ENCODE data around the gene DGKI. TPM values are rescaled to one million over a fixed set of nuclear protein-coding genes. Genes with fewer than 3 reads are reported as not detected.

DGKI gene
- total RNA-seq, 1 donor from 2014 or later, result 0.69 TPM

DNA sequence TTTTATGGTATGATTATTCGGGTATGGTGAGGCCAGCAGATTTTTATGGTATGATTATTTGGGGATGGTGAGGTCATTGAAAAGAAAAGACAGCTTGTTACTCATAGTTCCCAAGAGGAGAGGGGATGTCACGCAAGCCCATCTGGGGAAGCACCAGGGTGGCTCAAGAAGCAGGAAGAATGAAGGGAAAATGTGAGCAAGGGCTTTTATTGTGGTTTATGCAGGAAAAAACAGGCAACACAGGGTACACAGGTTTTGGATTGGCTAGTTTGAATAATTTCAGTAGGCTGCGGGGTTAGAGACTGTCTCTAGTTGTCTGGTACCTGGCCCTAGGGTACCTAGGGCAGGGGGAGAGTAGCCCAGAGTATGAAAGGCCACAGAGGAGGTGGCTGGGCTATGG, 26.8 kb upstream of the DGKI start:
- Mint-ChIP-seq H3K4me3 (ENCODE audit: unreplicated experiment) (no peak overlapping the region), H3K4me1 (ENCODE audit: unreplicated experiment) (no peaks in the 10 kb centered on the region), H3K36me3 (ENCODE audit: low read depth, unreplicated experiment) (peaks cover 29% of the 10 kb centered on the region), H3K27ac (ENCODE audit: unreplicated experiment) (no peak overlapping the region), H3K27me3 (ENCODE audit: unreplicated experiment) (peaks cover 3% of the 10 kb centered on the region), H3K9me3 (ENCODE audit: unreplicated experiment) (no peaks in the 10 kb centered on the region)
- DNase-seq (ENCODE audit: low spot score), result no peak
- TF ChIP-seq, protein P1, sequence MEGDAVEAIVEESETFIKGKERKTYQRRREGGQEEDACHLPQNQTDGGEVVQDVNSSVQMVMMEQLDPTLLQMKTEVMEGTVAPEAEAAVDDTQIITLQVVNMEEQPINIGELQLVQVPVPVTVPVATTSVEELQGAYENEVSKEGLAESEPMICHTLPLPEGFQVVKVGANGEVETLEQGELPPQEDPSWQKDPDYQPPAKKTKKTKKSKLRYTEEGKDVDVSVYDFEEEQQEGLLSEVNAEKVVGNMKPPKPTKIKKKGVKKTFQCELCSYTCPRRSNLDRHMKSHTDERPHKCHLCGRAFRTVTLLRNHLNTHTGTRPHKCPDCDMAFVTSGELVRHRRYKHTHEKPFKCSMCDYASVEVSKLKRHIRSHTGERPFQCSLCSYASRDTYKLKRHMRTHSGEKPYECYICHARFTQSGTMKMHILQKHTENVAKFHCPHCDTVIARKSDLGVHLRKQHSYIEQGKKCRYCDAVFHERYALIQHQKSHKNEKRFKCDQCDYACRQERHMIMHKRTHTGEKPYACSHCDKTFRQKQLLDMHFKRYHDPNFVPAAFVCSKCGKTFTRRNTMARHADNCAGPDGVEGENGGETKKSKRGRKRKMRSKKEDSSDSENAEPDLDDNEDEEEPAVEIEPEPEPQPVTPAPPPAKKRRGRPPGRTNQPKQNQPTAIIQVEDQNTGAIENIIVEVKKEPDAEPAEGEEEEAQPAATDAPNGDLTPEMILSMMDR (IDR thresholded peaks at IDR 0.05; ENCODE audit: unreplicated experiment), result no peak

DNA sequence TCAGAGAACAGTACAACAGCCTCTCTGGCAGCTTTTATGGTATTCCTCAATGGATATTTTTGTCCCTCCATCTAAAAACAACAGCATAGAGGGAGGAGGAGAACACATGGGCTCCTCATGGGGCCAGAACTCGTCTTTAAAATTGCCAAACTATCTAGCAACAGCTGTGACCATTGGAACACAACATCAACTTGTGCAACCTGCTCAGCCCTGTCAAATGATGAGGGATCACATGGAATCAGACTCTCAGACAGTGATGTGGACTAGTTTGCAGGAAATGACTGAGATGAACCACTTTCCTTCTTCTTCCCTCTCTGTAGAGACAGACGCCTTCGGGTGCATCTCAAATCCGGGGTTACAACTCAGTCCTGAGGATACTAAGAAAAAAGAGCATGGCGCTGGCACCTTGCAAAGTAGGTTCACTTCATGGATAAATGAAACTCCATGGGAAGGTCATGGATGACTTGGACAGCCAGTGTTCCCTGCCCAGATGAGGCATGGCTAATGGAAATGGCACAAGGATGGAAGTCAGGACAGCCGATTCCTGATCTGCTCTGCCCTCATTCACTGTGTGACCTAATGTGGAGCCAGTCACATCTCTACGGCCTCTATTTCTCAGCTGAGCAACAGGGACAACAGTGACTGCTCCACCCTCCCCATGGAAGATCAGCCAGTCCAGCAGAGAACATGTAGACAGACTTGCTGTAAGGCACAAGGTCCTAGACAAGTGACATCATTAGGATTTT, 24.6 kb upstream of the DGKI start:
- H3K27me3 Mint-ChIP-seq (ENCODE audit: unreplicated experiment), result peaks cover 2% of the 10 kb centered on the region
- H3K27ac Mint-ChIP-seq (ENCODE audit: unreplicated experiment), result no peak overlapping the region
- no peaks in the 10 kb centered on the region for H3K9me3 Mint-ChIP-seq (ENCODE audit: unreplicated experiment)
- no peaks in the 10 kb centered on the region for H3K4me1 Mint-ChIP-seq (ENCODE audit: unreplicated experiment)
- H3K4me3 Mint-ChIP-seq (ENCODE audit: unreplicated experiment), result no peak overlapping the region
- TF ChIP-seq, protein P1 (IDR thresholded peaks at IDR 0.05; ENCODE audit: unreplicated experiment), result no peak
- no peak for DNase-seq (ENCODE audit: low spot score)
- peaks cover 24% of the 10 kb centered on the region for H3K36me3 Mint-ChIP-seq (ENCODE audit: low read depth, unreplicated experiment)

DNA sequence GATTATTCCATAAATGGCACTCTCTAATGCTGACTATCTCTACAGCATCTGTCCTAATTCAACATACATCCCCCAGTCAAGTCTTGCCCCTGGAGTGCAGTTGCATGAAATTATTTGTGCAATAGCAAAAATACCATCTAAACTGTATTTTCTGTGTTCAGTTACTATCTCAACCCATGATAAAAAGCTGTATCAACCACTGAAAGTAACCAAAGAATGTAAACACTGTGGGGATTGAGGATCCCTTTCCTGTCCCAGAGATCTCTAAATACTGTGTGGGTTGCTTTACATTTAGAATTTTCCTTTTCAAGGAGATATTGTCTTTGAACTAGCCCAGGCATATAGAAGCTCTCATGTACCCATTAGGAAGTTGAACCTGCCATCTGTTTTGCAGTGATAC, 23.9 kb upstream of the DGKI start:
- H3K4me1 Mint-ChIP-seq (ENCODE audit: unreplicated experiment), result no peaks in the 10 kb centered on the region

DNA sequence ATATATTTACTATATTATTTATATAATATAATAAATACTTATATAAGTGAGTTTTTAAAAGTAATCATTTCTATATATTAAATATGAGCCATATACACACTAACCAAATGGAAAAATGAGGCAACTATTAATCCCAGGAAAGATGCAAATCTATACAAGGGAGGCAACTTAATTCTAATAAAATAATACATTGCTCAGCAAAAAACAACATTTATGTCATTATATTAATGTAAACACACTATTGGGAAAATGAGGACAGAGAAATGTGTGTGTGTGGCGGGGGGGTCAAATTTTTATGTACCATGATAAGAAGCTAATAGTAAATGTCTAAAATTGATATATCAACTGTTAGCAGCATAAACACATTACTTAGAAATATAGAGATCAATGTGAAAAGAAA, 23.3 kb upstream of the DGKI start:
- no peak for DNase-seq (ENCODE audit: low spot score)
- Mint-ChIP-seq H3K27ac (ENCODE audit: unreplicated experiment) (no peak overlapping the region), H3K4me1 (ENCODE audit: unreplicated experiment) (peaks cover 2% of the 10 kb centered on the region), H3K4me3 (ENCODE audit: unreplicated experiment) (no peak overlapping the region), H3K36me3 (ENCODE audit: low read depth, unreplicated experiment) (peaks cover 29% of the 10 kb centered on the region), H3K9me3 (ENCODE audit: unreplicated experiment) (no peaks in the 10 kb centered on the region), H3K27me3 (ENCODE audit: unreplicated experiment) (peaks cover 2% of the 10 kb centered on the region)
- TF ChIP-seq, protein P1 (IDR thresholded peaks at IDR 0.05; ENCODE audit: unreplicated experiment), result no peak

More for the DNA sequence above, 23.9 kb upstream of the DGKI start:
- Mint-ChIP-seq H3K27me3 (ENCODE audit: unreplicated experiment) (peaks cover 2% of the 10 kb centered on the region), H3K27ac (ENCODE audit: unreplicated experiment) (no peak overlapping the region), H3K9me3 (ENCODE audit: unreplicated experiment) (no peaks in the 10 kb centered on the region), H3K36me3 (ENCODE audit: low read depth, unreplicated experiment) (peaks cover 29% of the 10 kb centered on the region), H3K4me3 (ENCODE audit: unreplicated experiment) (no peak overlapping the region)
- DNase-seq (ENCODE audit: low spot score), result no peak
- TF ChIP-seq, protein P1 (IDR thresholded peaks at IDR 0.05; ENCODE audit: unreplicated experiment), result no peak

DNA sequence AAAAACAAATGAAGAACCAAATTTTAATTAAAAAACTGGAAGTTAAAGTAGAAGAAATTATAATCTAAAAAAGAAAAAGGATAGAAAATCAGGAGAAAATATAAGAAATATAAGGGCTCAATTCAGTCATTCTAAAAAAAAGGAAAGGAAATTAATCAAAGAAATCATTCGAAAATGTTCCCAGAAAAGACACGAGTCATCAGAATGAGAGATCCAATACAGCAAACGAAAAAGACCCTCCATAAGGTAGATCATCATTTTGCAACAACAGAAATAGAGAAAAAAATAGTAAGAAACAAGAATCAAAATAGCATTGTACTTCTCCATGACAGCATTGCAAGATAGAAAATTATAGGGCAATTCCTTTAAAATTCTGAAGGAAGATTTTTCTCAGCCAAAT, 22.5 kb upstream of the DGKI start:
- Mint-ChIP-seq H3K36me3 (ENCODE audit: low read depth, unreplicated experiment) (peaks cover 29% of the 10 kb centered on the region), H3K27ac (ENCODE audit: unreplicated experiment) (no peak overlapping the region), H3K9me3 (ENCODE audit: unreplicated experiment) (no peaks in the 10 kb centered on the region), H3K4me3 (ENCODE audit: unreplicated experiment) (no peak overlapping the region), H3K4me1 (ENCODE audit: unreplicated experiment) (peaks cover 2% of the 10 kb centered on the region), H3K27me3 (ENCODE audit: unreplicated experiment) (peaks cover 2% of the 10 kb centered on the region)
- TF ChIP-seq, protein P1 (IDR thresholded peaks at IDR 0.05; ENCODE audit: unreplicated experiment), result no peak
- DNase-seq (ENCODE audit: low spot score), result no peak

Measured in endothelial cell (in vitro differentiated cells).